ENCODE results near the gene PDIA6.
A peak's percentile ranks its signal among the peaks of the same experiment; 100 is the strongest.

The PDIA6 gene

GRCh38 chr2:10812362-10813162 is at the start of gene PDIA6:
PDIA6 (minus strand) TSS chr2:10812785; CDS start chr2:10812696, 89 bp downstream.
- peak; percentile 97 for DNase-seq

- no peak for DNase-seq
Measured at GRCh38 chr2:10862330-10862729, 49.7 kb upstream of the PDIA6 start.

DNA sequence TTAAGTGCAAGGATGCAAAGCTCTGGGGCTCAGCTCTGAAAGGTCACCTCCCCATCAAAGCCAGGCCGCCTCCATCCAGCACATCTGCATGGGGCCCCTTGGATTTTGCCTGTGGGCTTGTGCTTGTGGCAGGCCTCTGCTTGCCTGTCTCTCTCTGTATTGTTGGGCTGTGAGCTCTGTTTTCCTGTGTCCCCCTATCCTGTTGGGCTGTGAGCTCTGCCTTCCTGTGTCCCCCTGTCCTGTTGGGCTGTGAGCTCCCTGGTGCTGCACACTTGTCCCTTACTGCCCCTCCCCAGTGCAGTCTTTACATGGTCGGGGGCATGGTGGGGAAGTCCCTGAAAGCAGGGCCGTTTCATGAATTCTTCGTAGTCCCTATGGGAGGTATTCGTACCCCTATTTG is 49.2 kb upstream of the PDIA6 start:
- DNase-seq, result no peak

GRCh38 chr2:10860814-10861325 is 48.3 kb upstream of the PDIA6 start:
- no peak for DNase-seq

DNA sequence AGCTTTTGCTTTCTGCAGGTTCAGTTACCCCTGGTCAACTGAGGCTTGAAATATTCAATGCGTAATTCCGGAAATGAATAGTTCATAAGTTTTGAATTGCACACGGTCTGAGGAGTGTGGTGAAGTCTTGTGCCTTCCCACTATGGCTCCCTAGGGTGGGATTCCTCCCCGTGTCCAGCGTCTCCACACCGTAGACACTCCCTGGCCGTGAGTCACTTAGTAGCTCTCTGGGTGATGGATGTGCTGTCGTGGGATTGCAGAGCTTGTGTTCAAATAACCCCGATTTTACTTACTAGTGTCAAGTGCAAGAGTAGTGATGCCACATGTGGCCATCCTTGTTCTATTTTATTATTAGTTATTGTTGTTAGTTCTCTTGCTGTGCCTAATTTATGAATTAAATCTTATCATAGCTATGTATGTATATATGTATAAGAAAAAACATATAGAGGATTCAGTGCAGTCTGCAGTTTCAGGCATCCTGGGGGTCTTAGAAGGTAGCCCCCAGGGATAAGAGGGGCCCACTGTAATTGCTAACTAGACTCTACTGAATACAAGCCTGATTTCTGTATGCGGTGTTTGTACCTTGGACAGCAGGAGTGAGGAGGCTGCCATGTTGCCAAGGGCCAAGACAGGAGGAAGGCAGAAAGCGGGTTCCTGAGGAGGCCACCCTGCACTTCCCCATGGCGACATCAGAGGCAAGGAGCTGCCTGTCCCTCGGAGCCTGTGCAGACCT is 47.7 kb upstream of the PDIA6 start:
- DNase-seq, result no peak

DNA sequence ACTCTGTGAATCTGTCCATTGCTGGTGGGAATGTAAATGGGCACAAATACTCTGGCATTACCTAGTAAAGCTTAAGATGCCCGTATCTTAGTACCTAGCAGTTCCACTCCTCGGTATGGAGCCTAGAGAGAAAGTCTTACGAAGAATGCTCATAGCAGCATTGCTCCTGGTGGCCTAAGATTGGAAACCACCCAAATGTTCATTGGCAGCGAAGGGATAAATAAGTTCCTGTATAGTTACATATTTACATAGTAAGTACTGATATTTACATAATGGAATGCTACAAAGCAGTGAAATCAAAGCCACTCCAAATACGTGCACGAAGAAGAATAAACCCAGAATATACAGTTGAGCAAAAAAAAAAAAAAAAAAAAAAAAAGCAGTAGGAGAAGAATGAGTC is 46.7 kb upstream of the PDIA6 start:
- DNase-seq, result no peak

GRCh38 chr2:10848541-10848940 is 36.0 kb upstream of the PDIA6 start:
- no peak for DNase-seq

DNA sequence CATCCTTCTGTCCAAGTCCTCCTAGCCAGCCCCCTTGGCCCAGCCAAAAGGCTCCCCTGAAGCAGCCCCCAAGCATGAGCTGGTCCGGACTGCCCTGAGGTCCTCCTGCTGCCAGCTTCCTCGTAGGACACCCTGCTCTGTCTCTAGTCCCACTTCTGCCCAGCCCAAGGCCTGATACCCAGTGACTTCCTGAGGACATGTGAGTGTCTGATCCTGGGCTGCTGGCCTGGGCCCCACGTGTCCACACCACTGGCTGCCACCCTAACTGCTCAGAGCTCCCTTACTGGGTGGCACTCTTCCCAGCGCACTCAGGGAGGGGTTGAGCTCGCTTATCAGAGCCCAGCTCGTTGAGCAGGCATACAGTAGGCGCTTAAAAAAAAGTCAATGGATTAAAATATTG is 34.4 kb upstream of the PDIA6 start:
- no peak for DNase-seq

GRCh38 chr2:10846110-10846861 is 33.7 kb upstream of the PDIA6 start:
- DNase-seq, result no peak

- no peak for DNase-seq
Measured at GRCh38 chr2:10845640-10846039, 33.1 kb upstream of the PDIA6 start.

DNA sequence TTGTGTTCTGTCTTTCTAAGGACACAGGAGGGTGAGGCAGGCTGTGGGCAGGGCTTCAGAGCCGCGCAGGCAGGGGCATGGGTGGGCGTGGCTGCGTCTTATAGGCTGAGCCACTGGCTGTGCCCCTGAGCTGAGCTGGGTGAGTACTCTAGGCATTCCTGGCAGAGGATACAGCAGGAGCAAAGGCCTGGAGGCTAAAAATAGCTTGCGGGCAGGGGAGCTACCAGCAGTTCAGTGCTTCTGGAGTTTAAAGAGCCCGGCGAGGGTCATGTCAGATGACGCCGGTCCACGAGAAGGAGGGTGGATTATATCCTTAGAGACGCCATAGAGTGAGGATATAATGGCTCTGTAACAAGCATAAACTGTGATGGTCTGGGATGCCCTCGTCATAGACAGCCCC is 31.5 kb upstream of the PDIA6 start:
- DNase-seq, result no peak

GRCh38 chr2:10842506-10842905 is 29.9 kb upstream of the PDIA6 start:
- DNase-seq, result no peak

- DNase-seq, result no peak
Measured at GRCh38 chr2:10841547-10842219, 29.1 kb upstream of the PDIA6 start.

DNA sequence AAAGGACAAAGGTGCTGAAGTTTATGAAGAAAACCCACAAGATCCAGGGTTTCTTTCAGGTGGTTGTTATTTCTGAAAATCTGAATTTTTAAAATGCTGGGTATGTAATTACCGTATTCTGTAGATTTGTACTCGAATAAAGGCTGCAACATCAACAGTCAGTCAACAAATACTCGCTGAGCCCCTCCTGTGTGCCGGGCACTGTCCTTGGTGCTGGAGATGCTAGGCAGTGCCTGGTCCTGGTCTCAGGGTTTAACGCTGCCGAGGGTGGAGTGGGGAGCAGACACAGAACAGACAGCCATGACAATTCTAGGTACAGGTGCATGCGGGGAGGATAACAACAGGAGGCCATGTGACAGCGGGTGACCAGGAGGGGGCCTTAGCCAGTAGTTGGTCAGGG is 27.2 kb upstream of the PDIA6 start:
- DNase-seq, result no peak

DNA sequence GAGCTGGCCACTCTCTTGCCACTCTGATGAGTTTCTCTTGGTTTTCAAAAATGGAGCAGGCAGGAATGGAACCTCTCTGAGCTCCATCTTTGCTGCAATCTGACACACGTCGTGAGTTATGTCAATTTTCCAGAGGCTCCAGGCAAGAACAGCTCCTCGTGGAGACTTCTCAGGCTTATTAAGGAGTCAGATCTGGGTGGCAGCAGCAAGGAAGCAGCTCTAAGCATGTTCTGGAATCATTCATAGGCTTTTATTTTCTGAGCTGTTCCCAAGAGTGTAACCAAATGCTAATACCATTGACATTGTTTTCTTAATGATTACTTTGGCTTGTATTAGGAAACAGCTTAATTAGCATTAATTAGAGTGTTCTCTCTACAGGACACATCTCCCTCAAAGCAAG is 26.1 kb upstream of the PDIA6 start:
- DNase-seq, result no peak

DNA sequence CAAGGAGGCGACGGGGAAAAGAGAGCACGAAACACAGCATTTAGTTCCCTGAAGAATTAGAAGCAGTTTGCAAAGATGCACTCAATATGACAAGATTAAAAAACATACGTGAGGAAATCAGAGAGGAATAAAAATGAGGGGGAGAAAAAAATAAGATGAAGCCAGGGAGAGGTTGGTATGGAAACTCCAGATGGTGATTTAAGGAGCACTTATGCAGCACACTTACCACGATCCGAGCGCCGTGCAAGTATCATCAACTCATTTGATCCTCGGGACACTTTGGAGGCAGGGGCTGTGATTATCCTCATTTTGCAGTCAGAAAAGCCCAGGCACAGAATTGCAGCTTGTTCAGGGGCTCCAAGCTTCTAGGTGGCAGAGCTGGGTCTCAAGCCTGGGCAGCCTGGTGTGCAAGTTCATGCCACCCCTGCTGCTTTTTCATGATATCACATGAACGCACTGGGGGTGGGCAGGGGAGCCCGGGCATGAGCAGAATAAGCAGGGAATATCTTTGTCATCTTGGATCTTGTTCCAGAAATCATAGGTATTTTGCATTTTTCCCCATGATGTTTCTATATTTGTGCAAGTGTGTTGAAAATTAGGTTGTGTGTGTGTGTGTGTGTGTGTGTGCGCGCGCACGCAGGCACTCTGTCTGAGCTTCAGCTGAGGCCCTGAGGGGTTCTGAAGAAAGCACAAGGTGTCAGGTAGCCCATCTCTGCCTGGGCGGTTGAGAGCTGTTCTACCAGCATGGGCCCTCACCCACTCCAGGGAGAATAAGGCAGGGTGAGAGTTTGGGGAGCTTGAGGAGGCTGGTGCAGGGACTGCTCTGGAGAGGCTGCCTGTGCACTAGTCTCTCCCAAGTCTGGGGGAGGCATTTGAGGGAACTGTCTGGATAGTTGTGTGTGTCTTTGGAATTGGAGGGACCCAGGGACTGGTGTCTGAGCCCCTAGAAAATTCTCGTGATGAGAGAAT is 25.0 kb upstream of the PDIA6 start:
- no peak for DNase-seq

DNA sequence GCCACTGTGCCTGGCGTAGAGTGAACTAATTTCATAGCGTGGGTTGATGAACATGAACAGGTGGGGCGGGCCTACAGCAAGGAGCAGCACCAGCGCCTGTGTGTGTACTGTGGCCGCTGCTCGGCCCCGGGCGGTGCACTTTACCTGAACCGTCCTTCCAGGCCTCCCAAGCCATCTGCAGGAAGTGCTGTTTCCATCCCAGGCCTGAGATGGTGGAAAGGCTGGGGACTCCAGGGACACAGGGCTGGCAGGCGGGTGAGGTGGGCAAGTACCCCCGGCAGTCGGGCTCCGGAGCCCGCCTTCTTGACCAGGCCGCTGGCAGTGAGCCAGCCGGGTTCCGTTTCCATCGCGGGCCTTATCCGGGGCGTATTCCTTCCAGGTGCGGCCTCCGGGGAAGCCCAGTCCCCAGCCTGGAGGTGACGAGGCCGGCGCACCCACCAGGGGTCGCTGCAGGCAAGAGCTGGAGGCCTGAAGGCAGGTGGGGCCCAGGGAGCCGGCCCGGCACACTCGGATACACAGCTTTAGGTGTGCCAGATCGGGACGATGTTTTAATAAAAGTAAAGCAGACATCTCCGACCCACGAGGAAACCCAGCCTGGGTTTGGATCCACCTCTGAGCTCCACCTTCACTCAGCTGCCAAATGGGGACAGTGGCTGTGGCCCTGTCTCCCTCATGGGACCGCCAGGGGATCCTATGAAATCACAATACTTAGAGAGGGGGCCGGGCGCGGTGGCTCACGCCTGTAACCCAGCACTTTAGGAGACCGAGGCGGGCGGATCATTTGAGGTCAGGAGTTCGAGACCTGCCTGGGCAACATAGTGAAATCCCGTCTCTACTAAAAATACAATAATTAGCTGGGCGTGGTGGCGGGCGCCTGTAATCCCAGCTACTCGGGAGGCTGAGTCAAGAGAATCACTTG is 22.7 kb upstream of the PDIA6 start:
- peak; percentile 80 for DNase-seq

GRCh38 chr2:10834068-10834655 is 21.6 kb upstream of the PDIA6 start:
- no peak for DNase-seq

DNA sequence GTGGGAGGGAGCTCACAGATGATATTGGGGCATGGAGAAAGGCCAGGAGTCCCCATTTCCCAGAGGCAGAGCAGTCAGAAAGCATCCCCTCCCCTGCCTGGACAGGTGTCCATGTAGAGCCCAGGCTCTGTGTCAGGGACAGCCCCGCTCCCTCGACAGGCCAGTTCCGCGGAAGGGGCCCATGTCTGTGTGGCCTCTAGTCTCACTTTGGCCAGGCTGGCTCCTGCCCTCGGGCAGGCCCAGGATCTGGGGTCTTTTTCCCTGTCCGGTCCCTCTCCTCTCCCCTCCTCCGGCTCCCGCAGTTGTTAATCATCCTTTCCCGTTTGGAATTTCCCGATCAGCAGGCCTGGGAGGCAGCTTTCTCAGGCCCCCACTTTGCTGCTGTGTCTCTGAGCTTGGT is 20.4 kb upstream of the PDIA6 start:
- DNase-seq, result no peak

Measured in activated CD4-positive, CD25-positive, alpha-beta regulatory T cell treated with anti-CD3 and anti-CD28 coated beads, Interleukin-2, amount 50 U/mL, for 72 hours (primary cell).